Tibial nerve (tissue), 4 donors: ENCODE results near the gene DNAJC4.

Experiments
- EP300 ChIP-seq, 2 donors: sonication (generic); formaldehyde crosslinking; IDR thresholded peaks; one replicate each; pipeline ENCODE4 v1.6.1; 2017; ENCODE audit warnings: antibody characterized with exemption in 2 of 2, mild to moderate bottlenecking in 1 of 2
- POLR2A ChIP-seq, 2 donors: fragments of 450-650 bp; IDR thresholded peaks; one replicate each; pipeline ENCODE4 v1.6.1; 2017; ENCODE audit warnings: antibody characterized with exemption in 2 of 2, mild to moderate bottlenecking in 2 of 2, moderate library complexity in 2 of 2
- TF ChIP-seq, protein P1 (sequence below), 5 experiments: fragments of 200-600 bp in 3 of 5; fragments of 450-650 bp in 2 of 5; sonication (generic) in 3 of 5; IDR thresholded peaks; one replicate each; pipeline ENCODE4 v1.5.1; 2016 to 2019; ENCODE audit warnings: antibody characterized with exemption in 5 of 5, mild to moderate bottlenecking in 3 of 5, moderate library complexity in 2 of 5

DNA sequence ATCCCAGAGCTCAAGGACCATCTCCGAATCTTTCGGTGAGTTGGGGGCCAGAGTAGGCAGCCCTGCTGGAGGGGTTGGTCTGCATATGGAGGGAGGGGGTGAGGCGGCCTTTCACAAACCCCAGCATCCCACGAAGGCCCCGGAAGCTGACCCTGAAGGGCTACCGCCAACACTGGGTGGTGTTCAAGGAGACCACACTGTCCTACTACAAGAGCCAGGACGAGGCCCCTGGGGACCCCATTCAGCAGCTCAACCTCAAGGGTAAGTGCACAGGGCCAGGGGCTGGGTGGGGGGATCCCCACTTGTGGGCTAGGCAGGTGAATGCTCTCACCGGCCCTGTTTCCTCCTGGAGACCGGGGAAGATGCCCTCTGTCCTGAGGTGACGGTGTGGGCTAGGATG is 10.6 kb upstream of the DNAJC4 start:
- TF ChIP-seq EP300 (IDR thresholded peaks at IDR 0.05) (no peak), POLR2A (IDR thresholded peaks at IDR 0.05) (no peak)
- TF ChIP-seq, protein P1, sequence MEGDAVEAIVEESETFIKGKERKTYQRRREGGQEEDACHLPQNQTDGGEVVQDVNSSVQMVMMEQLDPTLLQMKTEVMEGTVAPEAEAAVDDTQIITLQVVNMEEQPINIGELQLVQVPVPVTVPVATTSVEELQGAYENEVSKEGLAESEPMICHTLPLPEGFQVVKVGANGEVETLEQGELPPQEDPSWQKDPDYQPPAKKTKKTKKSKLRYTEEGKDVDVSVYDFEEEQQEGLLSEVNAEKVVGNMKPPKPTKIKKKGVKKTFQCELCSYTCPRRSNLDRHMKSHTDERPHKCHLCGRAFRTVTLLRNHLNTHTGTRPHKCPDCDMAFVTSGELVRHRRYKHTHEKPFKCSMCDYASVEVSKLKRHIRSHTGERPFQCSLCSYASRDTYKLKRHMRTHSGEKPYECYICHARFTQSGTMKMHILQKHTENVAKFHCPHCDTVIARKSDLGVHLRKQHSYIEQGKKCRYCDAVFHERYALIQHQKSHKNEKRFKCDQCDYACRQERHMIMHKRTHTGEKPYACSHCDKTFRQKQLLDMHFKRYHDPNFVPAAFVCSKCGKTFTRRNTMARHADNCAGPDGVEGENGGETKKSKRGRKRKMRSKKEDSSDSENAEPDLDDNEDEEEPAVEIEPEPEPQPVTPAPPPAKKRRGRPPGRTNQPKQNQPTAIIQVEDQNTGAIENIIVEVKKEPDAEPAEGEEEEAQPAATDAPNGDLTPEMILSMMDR (IDR thresholded peaks at IDR 0.05) = no peak
